Transverse colon (tissue), 4 donors: ENCODE results near the gene PARP3. TPM values are rescaled to one million over a fixed set of nuclear protein-coding genes. Genes with fewer than 3 reads are reported as not detected.

Experiments used
- DNase-seq: peaks from one replicate; pipeline ENCODE4 v3.0.0-alpha.2; 2019
- H3K27ac ChIP-seq, 4 donors: fragments of 200-600 bp; sonication (generic); 2 replicates each; pipeline ENCODE4 v1.5.1; 2016 to 2018; ENCODE audit warnings: inconsistent platforms in 4 of 4
- H3K27me3 ChIP-seq: fragments of 200-600 bp; sonication (generic); 2 replicates; pipeline ENCODE4 v1.5.1; 2017; ENCODE audit warnings: inconsistent platforms
- H3K36me3 ChIP-seq, 4 donors: fragments of 200-600 bp; sonication (generic); 2 replicates each; pipeline ENCODE4 v1.5.1; 2017 to 2019; ENCODE audit warnings: inconsistent platforms in 4 of 4
- H3K4me1 ChIP-seq, 4 donors: fragments of 200-600 bp; sonication (generic); 2 replicates each; pipeline ENCODE4 v1.5.1; 2017 to 2020; ENCODE audit warnings: inconsistent platforms in 4 of 4
- H3K4me3 ChIP-seq, 4 donors: fragments of 200-600 bp; sonication (generic); 1 replicate in 1 of 4; 2 replicates in 3 of 4; pipeline versions ENCODE4 v1.5.1 to v1.6.1; 2017 to 2019; ENCODE audit warnings: inconsistent platforms in 4 of 4
- H3K9me3 ChIP-seq, 2 donors: fragments of 200-600 bp; sonication (generic); 2 replicates each; pipeline ENCODE4 v1.5.1; 2017 to 2019; ENCODE audit warnings: inconsistent platforms in 2 of 2
- CTCF ChIP-seq, 5 experiments: fragments of 200-600 bp in 3 of 5; fragments of 450-650 bp in 2 of 5; sonication (generic) in 3 of 5; IDR thresholded peaks; 1 replicate in 2 of 5; 2 replicates in 3 of 5; pipeline ENCODE4 v1.5.1; 2016 to 2017; ENCODE audit warnings: antibody characterized with exemption in 5 of 5, inconsistent platforms in 3 of 5, mild to moderate bottlenecking in 2 of 5, moderate library complexity in 1 of 5
- EP300 ChIP-seq: sonication (generic); formaldehyde crosslinking; IDR thresholded peaks from one replicate; pipeline ENCODE4 v1.6.1; 2017; ENCODE audit warnings: antibody characterized with exemption, low read depth
- POLR2A ChIP-seq: fragments of 450-650 bp; IDR thresholded peaks from one replicate; pipeline ENCODE4 v1.6.1; 2016; ENCODE audit warnings: antibody characterized with exemption, mild to moderate bottlenecking, moderate library complexity
- POLR2AphosphoS5 ChIP-seq, 3 donors: sonication (generic); formaldehyde crosslinking; IDR thresholded peaks; one replicate each; pipeline ENCODE4 v1.6.1; 2016; ENCODE audit warnings: antibody characterized with exemption in 3 of 3
- WGBS, 2 donors: methylation state at CpG; one replicate each; pipeline ENCODE4 v1.1.5; 2018; ENCODE audit warnings: low coverage in 1 of 2; 5-methylcytosine and 5-hydroxymethylcytosine counted together
- in situ Hi-C, 4 donors: fragments of 200-750 bp; cut with MboI; loops; one replicate each; pipeline versions ENCODE4 v1.15.0 to v1.15.1; 2017; ENCODE audit warnings: low sequenced_read_pairs in 3 of 4, low pct_ligation_motif_present in 1 of 4, low pct_unique_long_range_greater_than_20kb in 1 of 4
- intact Hi-C: fragments of 100-400 bp; cut with DNase I; formaldehyde crosslinking; loops from one replicate; pipeline ENCODE4 v1.15.1; 2023; ENCODE audit warnings: low total_unique reads
- total RNA-seq, 4 donors: library from RNA; depleted of rRNA; stranded (reverse); fragments of >200 nt; gene quantifications; one replicate each; pipeline ENCODE4 v1.1.0, GENCODE V29; 2016

Gene PARP3
- total RNA-seq: 10 to 100 TPM; 18.3 to 64.7 (median 42.1) TPM

DNA sequence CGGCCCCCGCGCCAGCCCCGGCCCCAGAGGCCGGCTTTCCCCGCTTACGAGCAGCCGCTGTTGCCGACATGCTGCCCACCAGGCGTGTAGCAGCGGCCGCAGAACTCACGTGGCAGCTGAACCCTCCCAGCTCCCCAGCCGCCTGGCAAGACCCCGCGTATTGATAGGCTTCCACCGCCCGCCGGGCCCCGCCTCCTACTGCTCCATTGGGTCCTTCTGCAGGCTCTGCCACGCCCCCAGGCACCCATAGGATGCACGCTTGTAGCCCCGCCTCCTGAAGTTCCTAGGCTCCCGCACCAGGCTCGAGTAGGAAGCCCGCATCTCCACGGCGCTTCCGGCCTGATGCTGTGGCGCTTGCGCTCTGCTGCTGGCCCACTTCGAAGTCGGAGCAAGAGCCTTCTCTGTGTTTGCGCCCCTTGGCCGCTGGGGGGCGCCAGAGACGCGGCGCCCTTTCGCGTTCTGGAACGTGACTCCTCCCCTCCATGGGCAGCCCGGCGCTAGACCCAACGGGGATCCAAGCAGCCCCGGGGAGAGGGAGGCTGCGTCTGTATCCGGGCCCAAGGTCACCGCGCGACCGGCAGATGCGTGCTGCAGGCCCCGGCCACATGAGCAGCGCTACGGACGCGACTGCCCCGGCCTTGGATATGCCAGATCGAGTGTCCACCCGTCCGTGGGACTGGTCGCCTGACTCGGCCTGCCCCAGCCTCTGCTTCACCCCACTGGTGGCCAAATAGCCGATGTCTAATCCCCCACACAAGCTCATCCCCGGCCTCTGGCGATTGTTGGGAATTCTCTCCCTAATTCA is at the start of gene PARP3, which contains the start of gene RRP9:
PARP3 (plus strand) TSS at position 566 of the 805 bp plus-strand sequence. CDS start 993 bp downstream, outside the sequence.
RRP9 (minus strand) TSS at position 107 of the 805 bp plus-strand sequence; CDS start at position 70, 37 bp downstream.
- peak; percentile 100 for DNase-seq
- Histone ChIP-seq H3K4me1 (peaks cover 18 to 30% (median 27%) of the 10 kb centered on the region in 4 donors), H3K4me3 (peak within 1 kb of the TSS; percentile 67 to 90 (median 80)), H3K27ac (peak within 1 kb of the TSS; percentile 89 to 97 (median 93)), H3K36me3 (peaks cover 0 to 6% (median 2%) of the 10 kb centered on the region in 4 donors), H3K9me3 (no peaks in the 10 kb centered on the region), H3K27me3 (no peaks in the 10 kb centered on the region)
- intact Hi-C loops (no loop called here), in situ Hi-C loops (no loop called here)
- 1% methylated on average over 40 of the region's 67 CpGs; no CpG with 5 or more reads in 1 of the 2 donors for WGBS, 2 donors
- peak; percentile 9 to 82 (median 81) for TF ChIP-seq POLR2AphosphoS5 (IDR thresholded peaks at IDR 0.05)
- peak; percentile 82 for TF ChIP-seq POLR2A
- TF ChIP-seq EP300: no peak
- peak; percentile 96 to 100 (median 99) for TF ChIP-seq CTCF (IDR thresholded peaks at IDR 0.05)

- no peak overlapping the region for H3K4me3 ChIP-seq
- TF ChIP-seq POLR2AphosphoS5 (IDR thresholded peaks at IDR 0.05): no peak
- DNase-seq: no peak
- no peaks in the 10 kb centered on the region for H3K4me1 ChIP-seq
- no peaks in the 10 kb centered on the region for H3K9me3 ChIP-seq
- no peaks in the 10 kb centered on the region for H3K27me3 ChIP-seq
- no peaks in the 10 kb centered on the region for H3K36me3 ChIP-seq
- in situ Hi-C loops (no loop called here), intact Hi-C loops (no loop called here)
- WGBS, 2 donors: 86% methylated on average over 4 of the region's 4 CpGs; no CpG with 5 or more reads in 1 of the 2 donors
- H3K27ac ChIP-seq: no peak overlapping the region
These were observed 47.8 kb upstream of the PARP3 start for GRCh38 chr3:51894391-51894790.

DNA sequence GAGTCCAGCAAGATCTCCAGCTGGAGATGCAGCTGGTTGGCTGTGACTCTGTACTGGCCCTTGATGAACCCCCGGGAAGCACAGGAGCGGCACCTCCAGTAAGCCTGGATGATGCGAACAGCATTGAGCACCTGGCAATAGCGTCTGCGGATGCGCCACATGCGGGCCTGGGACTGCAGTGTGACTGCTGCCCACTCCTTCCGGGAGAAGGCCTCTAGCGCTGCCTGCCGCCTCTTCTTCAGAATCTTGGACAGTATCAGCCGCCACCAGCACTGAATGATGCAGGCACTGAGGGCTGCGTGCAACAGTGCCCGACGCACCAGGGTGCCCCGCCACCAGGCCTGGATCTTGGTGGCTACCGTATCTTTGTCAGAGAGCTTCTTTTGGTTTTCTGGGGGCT is 47.2 kb upstream of the PARP3 start:
- H3K4me3 ChIP-seq: no peak overlapping the region
- no peaks in the 10 kb centered on the region for H3K36me3 ChIP-seq
- intact Hi-C loops (no loop called here), in situ Hi-C loops (no loop called here)
- no peaks in the 10 kb centered on the region for H3K4me1 ChIP-seq
- no peak overlapping the region for H3K27ac ChIP-seq
- TF ChIP-seq EP300 (no peak), POLR2AphosphoS5 (IDR thresholded peaks at IDR 0.05) (no peak), POLR2A (no peak), CTCF (IDR thresholded peaks at IDR 0.05) (no peak)
- WGBS, 2 donors: 94% methylated on average over 16 of the region's 16 CpGs; no CpG with 5 or more reads in 1 of the 2 donors
- no peaks in the 10 kb centered on the region for H3K9me3 ChIP-seq
- no peak for DNase-seq
- H3K27me3 ChIP-seq: no peaks in the 10 kb centered on the region

DNA sequence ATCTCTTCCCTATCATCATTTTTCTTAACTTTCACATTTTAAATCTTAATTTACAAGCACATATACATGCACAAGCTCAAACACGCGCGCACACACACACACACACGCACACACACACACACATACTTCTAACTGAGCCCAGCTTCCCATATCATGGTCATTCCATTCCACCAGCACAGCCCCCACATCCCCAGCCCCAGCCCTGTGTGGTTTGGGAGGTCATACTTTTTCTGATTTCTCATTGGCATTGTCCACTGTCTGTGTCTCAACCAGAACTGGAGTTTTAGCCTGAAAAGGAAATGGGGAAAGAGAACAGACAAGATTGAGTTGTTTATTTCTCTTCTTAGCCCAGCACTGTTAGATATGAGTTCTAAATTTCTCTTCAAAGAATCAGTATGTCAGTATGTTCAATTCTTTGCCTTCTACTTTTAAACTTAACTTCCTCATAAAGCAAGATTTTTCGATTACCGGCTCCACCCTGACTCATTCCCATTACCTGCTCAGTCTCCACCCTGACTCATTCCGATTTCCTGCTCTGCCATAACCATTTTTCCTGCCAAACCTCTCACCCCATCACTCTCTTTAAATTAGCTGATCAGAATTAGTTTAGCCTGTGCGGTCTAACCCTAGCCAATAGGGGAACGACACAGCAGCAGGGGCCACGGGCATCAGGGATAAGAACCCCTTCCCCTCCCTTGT is 45.4 kb upstream of the PARP3 start:
- Histone ChIP-seq H3K9me3 (no peaks in the 10 kb centered on the region), H3K4me3 (no peak overlapping the region), H3K27ac (no peak overlapping the region), H3K27me3 (no peaks in the 10 kb centered on the region), H3K36me3 (no peaks in the 10 kb centered on the region), H3K4me1 (no peaks in the 10 kb centered on the region)
- no peak for TF ChIP-seq POLR2AphosphoS5 (IDR thresholded peaks at IDR 0.05)
- TF ChIP-seq POLR2A: no peak
- TF ChIP-seq CTCF (IDR thresholded peaks at IDR 0.05): no peak
- TF ChIP-seq EP300: no peak
- DNase-seq: no peak
- in situ Hi-C loops (no loop called here), intact Hi-C loops (no loop called here)
- 78 to 87% methylated on average over 9 to 10 of the region's 10 CpGs for WGBS, 2 donors
